Transverse colon (tissue), 4 donors: ENCODE results near the gene LRRC36. TPM values are rescaled to one million over a fixed set of nuclear protein-coding genes. Genes with fewer than 3 reads are reported as not detected.

Experiments used
- DNase-seq: peaks from one replicate; pipeline ENCODE4 v3.0.0-alpha.2; 2019
- H3K27ac ChIP-seq, 4 donors: fragments of 200-600 bp; sonication (generic); 2 replicates each; pipeline ENCODE4 v1.5.1; 2016 to 2018; ENCODE audit warnings: inconsistent platforms in 4 of 4
- H3K27me3 ChIP-seq: fragments of 200-600 bp; sonication (generic); 2 replicates; pipeline ENCODE4 v1.5.1; 2017; ENCODE audit warnings: inconsistent platforms
- H3K36me3 ChIP-seq, 4 donors: fragments of 200-600 bp; sonication (generic); 2 replicates each; pipeline ENCODE4 v1.5.1; 2017 to 2019; ENCODE audit warnings: inconsistent platforms in 4 of 4
- H3K4me1 ChIP-seq, 4 donors: fragments of 200-600 bp; sonication (generic); 2 replicates each; pipeline ENCODE4 v1.5.1; 2017 to 2020; ENCODE audit warnings: inconsistent platforms in 4 of 4
- H3K4me3 ChIP-seq, 4 donors: fragments of 200-600 bp; sonication (generic); 1 replicate in 1 of 4; 2 replicates in 3 of 4; pipeline versions ENCODE4 v1.5.1 to v1.6.1; 2017 to 2019; ENCODE audit warnings: inconsistent platforms in 4 of 4
- H3K9me3 ChIP-seq, 2 donors: fragments of 200-600 bp; sonication (generic); 2 replicates each; pipeline ENCODE4 v1.5.1; 2017 to 2019; ENCODE audit warnings: inconsistent platforms in 2 of 2
- EP300 ChIP-seq: sonication (generic); formaldehyde crosslinking; IDR thresholded peaks from one replicate; pipeline ENCODE4 v1.6.1; 2017; ENCODE audit warnings: antibody characterized with exemption, low read depth
- POLR2A ChIP-seq: fragments of 450-650 bp; IDR thresholded peaks from one replicate; pipeline ENCODE4 v1.6.1; 2016; ENCODE audit warnings: antibody characterized with exemption, mild to moderate bottlenecking, moderate library complexity
- POLR2AphosphoS5 ChIP-seq, 3 donors: sonication (generic); formaldehyde crosslinking; IDR thresholded peaks; one replicate each; pipeline ENCODE4 v1.6.1; 2016; ENCODE audit warnings: antibody characterized with exemption in 3 of 3
- WGBS, 2 donors: methylation state at CpG; one replicate each; pipeline ENCODE4 v1.1.5; 2018; ENCODE audit warnings: low coverage in 1 of 2; 5-methylcytosine and 5-hydroxymethylcytosine counted together
- in situ Hi-C, 4 donors: fragments of 200-750 bp; cut with MboI; loops; one replicate each; pipeline versions ENCODE4 v1.15.0 to v1.15.1; 2017; ENCODE audit warnings: low sequenced_read_pairs in 3 of 4, low pct_ligation_motif_present in 1 of 4, low pct_unique_long_range_greater_than_20kb in 1 of 4
- intact Hi-C: fragments of 100-400 bp; cut with DNase I; formaldehyde crosslinking; loops from one replicate; pipeline ENCODE4 v1.15.1; 2023; ENCODE audit warnings: low total_unique reads
- total RNA-seq, 4 donors: library from RNA; depleted of rRNA; stranded (reverse); fragments of >200 nt; gene quantifications; one replicate each; pipeline ENCODE4 v1.1.0, GENCODE V29; 2016
- TF ChIP-seq, protein P1 (sequence below), 5 experiments: fragments of 200-600 bp in 3 of 5; fragments of 450-650 bp in 2 of 5; sonication (generic) in 3 of 5; IDR thresholded peaks; 1 replicate in 2 of 5; 2 replicates in 3 of 5; pipeline ENCODE4 v1.5.1; 2016 to 2017; ENCODE audit warnings: antibody characterized with exemption in 5 of 5, inconsistent platforms in 3 of 5, mild to moderate bottlenecking in 2 of 5, moderate library complexity in 1 of 5

The LRRC36 gene
- total RNA-seq, 4 donors from 2014 or later, result 0.79 TPM; not detected in 3

DNA sequence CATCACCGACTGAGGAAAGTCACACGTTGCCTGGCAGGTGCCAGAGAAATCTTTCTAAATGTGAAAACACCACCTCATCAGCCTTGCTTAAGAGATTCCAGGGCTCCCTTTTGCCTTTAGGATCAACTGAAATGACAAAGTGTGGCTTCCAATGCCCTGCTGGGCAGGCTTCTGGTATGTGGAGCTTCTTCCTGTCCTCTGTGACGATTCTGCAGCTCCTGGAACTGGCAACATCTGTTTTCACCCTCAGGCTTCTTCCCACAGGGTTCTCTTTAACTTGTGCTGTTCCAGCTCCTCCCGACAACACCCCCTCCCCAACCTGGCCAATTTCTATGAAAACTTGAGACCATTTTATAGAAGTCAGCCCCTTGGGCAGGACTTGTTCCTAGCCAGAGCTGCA is 94.4 kb downstream of the LRRC36 start:
- H3K9me3 ChIP-seq, result no peaks in the 10 kb centered on the region
- H3K27ac ChIP-seq, result no peak overlapping the region
- intact Hi-C loops (no loop called here), in situ Hi-C loops (no loop called here)
- no peaks in the 10 kb centered on the region for H3K36me3 ChIP-seq
- no peaks in the 10 kb centered on the region for H3K27me3 ChIP-seq
- TF ChIP-seq POLR2AphosphoS5 (IDR thresholded peaks at IDR 0.05) (no peak), EP300 (no peak), POLR2A (no peak)
- TF ChIP-seq, protein P1, sequence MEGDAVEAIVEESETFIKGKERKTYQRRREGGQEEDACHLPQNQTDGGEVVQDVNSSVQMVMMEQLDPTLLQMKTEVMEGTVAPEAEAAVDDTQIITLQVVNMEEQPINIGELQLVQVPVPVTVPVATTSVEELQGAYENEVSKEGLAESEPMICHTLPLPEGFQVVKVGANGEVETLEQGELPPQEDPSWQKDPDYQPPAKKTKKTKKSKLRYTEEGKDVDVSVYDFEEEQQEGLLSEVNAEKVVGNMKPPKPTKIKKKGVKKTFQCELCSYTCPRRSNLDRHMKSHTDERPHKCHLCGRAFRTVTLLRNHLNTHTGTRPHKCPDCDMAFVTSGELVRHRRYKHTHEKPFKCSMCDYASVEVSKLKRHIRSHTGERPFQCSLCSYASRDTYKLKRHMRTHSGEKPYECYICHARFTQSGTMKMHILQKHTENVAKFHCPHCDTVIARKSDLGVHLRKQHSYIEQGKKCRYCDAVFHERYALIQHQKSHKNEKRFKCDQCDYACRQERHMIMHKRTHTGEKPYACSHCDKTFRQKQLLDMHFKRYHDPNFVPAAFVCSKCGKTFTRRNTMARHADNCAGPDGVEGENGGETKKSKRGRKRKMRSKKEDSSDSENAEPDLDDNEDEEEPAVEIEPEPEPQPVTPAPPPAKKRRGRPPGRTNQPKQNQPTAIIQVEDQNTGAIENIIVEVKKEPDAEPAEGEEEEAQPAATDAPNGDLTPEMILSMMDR (IDR thresholded peaks at IDR 0.05), result no peak
- whole genome bisulfite sequencing, 2 donors, result 67 to 88% methylated on average over 1 to 4 of the region's 4 CpGs
- H3K4me3 ChIP-seq, result no peak overlapping the region
- DNase-seq, result no peak
- peaks cover 0 to 8% (median 4%) of the 10 kb centered on the region in 4 donors for H3K4me1 ChIP-seq

DNA sequence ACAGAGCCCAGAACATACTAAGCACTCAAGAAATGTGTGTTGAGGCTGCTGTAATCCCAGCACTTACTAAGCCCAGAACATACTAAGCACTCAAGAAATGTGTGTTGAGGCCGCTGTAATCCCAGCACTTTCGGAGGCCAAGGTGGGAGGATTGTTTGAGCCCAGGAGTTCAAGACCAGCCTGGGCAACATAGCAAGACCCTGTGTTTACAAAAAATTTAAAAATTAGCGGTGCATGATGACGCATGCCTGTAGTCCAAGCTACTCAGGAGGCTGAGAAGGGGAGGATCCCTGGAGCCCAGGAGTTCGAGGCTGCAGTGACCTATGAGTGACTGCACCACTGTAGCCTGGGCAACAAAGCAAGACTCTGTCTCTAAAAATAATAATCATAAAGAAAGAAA is 96.4 kb downstream of the LRRC36 start:
- TF ChIP-seq POLR2A (no peak), EP300 (no peak), POLR2AphosphoS5 (IDR thresholded peaks at IDR 0.05) (no peak)
- TF ChIP-seq, protein P1 (IDR thresholded peaks at IDR 0.05), result no peak
- no peaks in the 10 kb centered on the region for H3K36me3 ChIP-seq
- no peaks in the 10 kb centered on the region for H3K9me3 ChIP-seq
- H3K4me1 ChIP-seq, result peaks cover 1 to 3% (median 2%) of the 10 kb centered on the region in 4 donors
- no peak overlapping the region for H3K4me3 ChIP-seq
- DNase-seq, result no peak
- in situ Hi-C loops, result no loop called here
- no peak overlapping the region for H3K27ac ChIP-seq
- WGBS, 2 donors, result 81% methylated on average over 5 of the region's 5 CpGs; no CpG with 5 or more reads in 1 of the 2 donors
- intact Hi-C loops, result no loop called here
- no peaks in the 10 kb centered on the region for H3K27me3 ChIP-seq

DNA sequence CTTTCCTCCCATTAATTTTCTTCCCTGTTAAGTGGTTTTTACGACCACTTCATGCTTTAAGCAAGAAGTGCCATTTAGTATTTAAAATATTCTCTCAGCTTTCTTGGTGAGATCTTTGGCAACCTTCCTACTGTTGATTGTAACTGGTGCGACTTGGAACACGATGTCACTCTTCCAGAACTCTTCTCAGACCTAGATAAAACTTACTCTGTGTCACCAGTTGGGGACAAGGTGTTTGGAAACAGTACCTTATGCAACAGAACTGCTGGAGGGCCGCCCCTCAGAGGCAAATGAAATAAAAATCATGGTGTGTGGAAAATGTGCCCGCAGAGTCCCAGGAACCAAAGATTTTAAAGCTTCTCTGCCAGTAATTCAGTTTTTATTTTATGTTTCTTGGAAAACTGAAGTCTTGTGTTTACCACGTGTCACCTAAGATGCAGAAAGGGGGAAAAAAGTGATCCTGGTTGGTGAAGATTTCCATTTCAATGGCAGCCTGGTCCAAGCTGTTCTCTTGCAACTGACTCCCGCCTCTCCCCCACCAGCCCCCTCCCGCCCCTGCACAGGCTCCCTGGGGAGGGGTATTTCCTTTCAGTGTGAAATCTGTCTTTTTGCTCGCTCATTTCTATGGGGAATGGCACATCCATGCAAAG is 97.1 kb downstream of the LRRC36 start:
- in situ Hi-C loops, result no loop called here
- TF ChIP-seq POLR2A (no peak), EP300 (no peak), POLR2AphosphoS5 (IDR thresholded peaks at IDR 0.05) (no peak)
- TF ChIP-seq, protein P1 (IDR thresholded peaks at IDR 0.05), result no peak

DNA sequence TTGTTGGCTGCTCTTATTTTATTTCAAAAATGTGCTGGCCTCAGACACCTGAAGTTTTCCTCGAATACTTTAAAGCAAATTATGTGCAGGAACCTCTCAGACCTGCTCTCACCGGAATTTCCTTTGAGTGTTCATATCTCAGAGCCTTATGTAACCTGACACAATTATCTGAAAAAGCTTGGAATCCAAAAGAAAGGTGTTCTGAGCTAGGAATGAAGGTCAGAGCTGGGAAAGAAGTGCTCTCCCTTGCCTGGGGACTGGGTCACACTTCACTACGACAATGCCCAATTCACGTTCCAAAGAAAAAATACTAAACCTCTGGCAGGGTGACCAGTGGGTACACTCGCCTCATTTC is 97.6 kb downstream of the LRRC36 start:
- in situ Hi-C loops (no loop called here), intact Hi-C loops (no loop called here)
- DNase-seq, result no peak
- H3K27me3 ChIP-seq, result no peaks in the 10 kb centered on the region
- H3K4me1 ChIP-seq, result peaks cover 8 to 16% (median 14%) of the 10 kb centered on the region in 4 donors
- no peak overlapping the region for H3K4me3 ChIP-seq
- no peaks in the 10 kb centered on the region for H3K36me3 ChIP-seq
- no peaks in the 10 kb centered on the region for H3K9me3 ChIP-seq
- TF ChIP-seq POLR2A, result no peak
- 54 to 62% methylated on average over 2 to 5 of the region's 5 CpGs for WGBS, 2 donors
- H3K27ac ChIP-seq, result no peak overlapping the region

More for the DNA sequence above, 97.1 kb downstream of the LRRC36 start:
- intact Hi-C loops, result no loop called here
- 47 to 63% methylated on average over 8 to 9 of the region's 9 CpGs for WGBS, 2 donors
- DNase-seq, result no peak
- no peak overlapping the region for H3K4me3 ChIP-seq
- H3K36me3 ChIP-seq, result no peaks in the 10 kb centered on the region
- peaks cover 8 to 11% (median 9%) of the 10 kb centered on the region in 4 donors for H3K4me1 ChIP-seq
- H3K27ac ChIP-seq, result no peak overlapping the region
- H3K9me3 ChIP-seq, result no peaks in the 10 kb centered on the region
- H3K27me3 ChIP-seq, result no peaks in the 10 kb centered on the region

DNA sequence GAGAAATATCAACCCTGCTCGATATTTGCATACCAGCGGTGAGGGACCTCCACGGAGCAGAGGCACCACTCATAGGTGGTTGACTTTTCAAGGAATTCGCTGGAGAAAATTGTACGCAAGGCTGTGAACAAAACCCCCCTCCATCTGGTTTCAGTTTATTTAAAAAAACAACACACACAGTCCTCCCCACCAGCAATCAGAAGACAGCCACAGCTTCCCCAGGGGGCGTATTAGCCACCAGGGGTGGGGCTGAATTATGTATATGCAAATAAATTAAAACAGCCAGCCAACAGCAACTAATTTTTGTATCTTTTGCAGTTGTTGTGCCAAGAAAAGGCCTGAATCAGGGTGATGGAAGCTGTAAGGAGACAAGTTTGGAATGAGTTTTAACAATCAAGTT is 98.4 kb downstream of the LRRC36 start:
- no peak overlapping the region for H3K27ac ChIP-seq
- no peaks in the 10 kb centered on the region for H3K27me3 ChIP-seq
- no peaks in the 10 kb centered on the region for H3K36me3 ChIP-seq
- no peak overlapping the region for H3K4me3 ChIP-seq
- no peak for DNase-seq
- in situ Hi-C loops, result no loop called here
- TF ChIP-seq EP300, result no peak
- TF ChIP-seq POLR2AphosphoS5 (IDR thresholded peaks at IDR 0.05), result no peak
- no peak for TF ChIP-seq POLR2A
- TF ChIP-seq, protein P1 (IDR thresholded peaks at IDR 0.05), result no peak
- WGBS, 2 donors, result 41% methylated on average over 6 of the region's 6 CpGs; no CpG with 5 or more reads in 1 of the 2 donors
- H3K4me1 ChIP-seq, result peaks cover 8 to 17% (median 15%) of the 10 kb centered on the region in 4 donors
- H3K9me3 ChIP-seq, result no peaks in the 10 kb centered on the region
- intact Hi-C loops, result no loop called here
